Measurements from ENCODE around the gene KCP.

KCP gene

GRCh38 chr7:128842674-128843641 lies 67.6 kb downstream of the KCP start:
- no peak for DNase-seq (ENCODE audit: low read depth)
- no peak overlapping the region for H3K4me3 ChIP-seq (ENCODE audit: control insufficient read depth, low read depth, low read length)
- no peak for TF ChIP-seq CTCF (IDR thresholded peaks at IDR 0.05; ENCODE audit: control insufficient read depth, insufficient read depth, low read depth, low read length, missing control alignments)

DNA sequence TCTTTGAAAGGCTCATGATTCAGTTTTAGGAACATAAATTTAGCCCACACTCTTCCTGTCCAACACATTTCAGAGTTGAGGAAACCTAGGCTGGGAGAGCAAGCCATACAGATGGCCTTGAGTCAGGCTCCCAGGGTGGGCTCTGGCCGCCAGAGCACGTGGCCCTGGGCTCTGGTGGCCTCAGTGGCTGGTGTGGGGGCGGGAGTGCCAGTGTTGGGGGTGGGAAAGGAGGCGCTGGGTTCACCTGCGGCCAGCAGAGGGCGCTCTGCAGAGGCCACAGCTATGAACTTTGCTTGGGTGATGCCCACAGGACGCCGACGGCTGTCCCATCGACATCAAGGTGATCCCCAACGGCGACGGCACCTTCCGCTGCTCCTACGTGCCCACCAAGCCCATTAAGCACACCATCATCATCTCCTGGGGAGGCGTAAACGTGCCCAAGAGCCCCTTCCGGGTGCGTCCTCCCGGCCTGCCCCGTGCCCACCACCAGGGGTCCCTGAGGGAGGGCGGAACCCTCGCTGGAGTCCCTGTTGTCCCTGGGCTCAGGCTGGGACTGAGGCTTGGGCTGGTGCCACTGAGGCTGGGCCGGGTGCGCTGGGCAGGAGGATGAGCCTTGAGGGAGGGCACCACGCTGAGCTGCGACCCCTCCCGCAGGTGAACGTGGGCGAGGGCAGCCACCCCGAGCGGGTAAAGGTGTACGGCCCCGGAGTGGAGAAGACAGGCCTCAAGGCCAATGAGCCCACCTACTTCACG lies 68.4 kb downstream of the KCP start:
- no peak overlapping the region for H3K4me3 ChIP-seq (ENCODE audit: control insufficient read depth, low read depth, low read length)
- DNase-seq (ENCODE audit: low read depth): no peak
- peak; percentile 75 for TF ChIP-seq CTCF (IDR thresholded peaks at IDR 0.05; ENCODE audit: control insufficient read depth, insufficient read depth, low read depth, low read length, missing control alignments)

GRCh38 chr7:128841171-128841690 lies 69.3 kb downstream of the KCP start:
- DNase-seq (ENCODE audit: low read depth): no peak
- TF ChIP-seq CTCF (IDR thresholded peaks at IDR 0.05; ENCODE audit: control insufficient read depth, insufficient read depth, low read depth, low read length, missing control alignments): no peak
- H3K4me3 ChIP-seq (ENCODE audit: control insufficient read depth, low read depth, low read length): no peak overlapping the region

GRCh38 chr7:128840326-128841170 lies 70.0 kb downstream of the KCP start:
- TF ChIP-seq CTCF (IDR thresholded peaks at IDR 0.05; ENCODE audit: control insufficient read depth, insufficient read depth, low read depth, low read length, missing control alignments): no peak
- no peak for DNase-seq (ENCODE audit: low read depth)
- no peak overlapping the region for H3K4me3 ChIP-seq (ENCODE audit: control insufficient read depth, low read depth, low read length)

- TF ChIP-seq CTCF (IDR thresholded peaks at IDR 0.05; ENCODE audit: control insufficient read depth, insufficient read depth, low read depth, low read length, missing control alignments): no peak
Observed at GRCh38 chr7:128839751-128840177, 70.7 kb downstream of the KCP start.

More at GRCh38 chr7:128839751-128840177, 70.7 kb downstream of the KCP start:
- no peak overlapping the region for H3K4me3 ChIP-seq (ENCODE audit: control insufficient read depth, low read depth, low read length)
- no peak for DNase-seq (ENCODE audit: low read depth)
